GM18526 (cell line): ENCODE results near the gene KRCC1.

Source experiments
- POLR2A ChIP-seq: IDR thresholded peaks from 3 replicates; pipeline ENCODE4 v1.6.1; 2011; ENCODE audit not compliant: insufficient read length; ENCODE audit errors: extremely low read depth

The KRCC1 gene

GRCh38 chr2:88032070-88032702 is 23.4 kb downstream of the KRCC1 start:
- TF ChIP-seq POLR2A: no peak

DNA sequence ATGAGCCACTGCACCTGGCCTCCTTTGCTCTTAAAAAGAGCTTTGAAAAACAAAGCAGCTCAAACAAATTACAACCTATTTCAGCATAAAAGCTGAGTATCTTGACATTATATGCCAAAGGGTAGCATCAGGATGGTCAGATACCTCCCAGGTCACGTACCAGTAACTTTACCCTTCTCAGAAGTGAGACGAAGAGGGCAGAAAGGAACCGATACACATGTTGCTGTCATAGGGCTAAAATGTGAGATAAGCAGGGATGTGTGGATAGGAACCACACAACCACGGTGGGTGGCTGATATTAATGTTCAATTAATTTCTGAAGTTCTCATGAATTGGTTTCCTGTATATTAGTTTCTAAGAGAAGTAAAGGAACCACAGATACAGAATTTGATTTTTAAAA is 26.7 kb downstream of the KRCC1 start:
- TF ChIP-seq POLR2A: no peak

GRCh38 chr2:88027697-88028389 is 27.7 kb downstream of the KRCC1 start:
- TF ChIP-seq POLR2A: no peak

GRCh38 chr2:88024509-88024908 is 31.1 kb downstream of the KRCC1 start:
- TF ChIP-seq POLR2A: no peak

DNA sequence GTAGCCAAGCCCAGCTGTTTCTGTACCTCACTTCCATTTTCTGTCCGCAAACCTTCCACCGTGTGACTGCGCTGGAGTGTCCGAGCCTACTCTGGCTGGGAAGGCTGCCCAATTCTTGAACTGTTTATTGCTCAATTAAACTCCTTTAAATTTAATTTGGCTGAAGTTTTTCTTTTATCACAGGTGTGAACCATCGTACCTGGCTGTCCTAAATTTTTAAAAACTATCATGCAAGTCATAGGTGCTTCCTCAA is 33.0 kb downstream of the KRCC1 start:
- no peak for TF ChIP-seq POLR2A

DNA sequence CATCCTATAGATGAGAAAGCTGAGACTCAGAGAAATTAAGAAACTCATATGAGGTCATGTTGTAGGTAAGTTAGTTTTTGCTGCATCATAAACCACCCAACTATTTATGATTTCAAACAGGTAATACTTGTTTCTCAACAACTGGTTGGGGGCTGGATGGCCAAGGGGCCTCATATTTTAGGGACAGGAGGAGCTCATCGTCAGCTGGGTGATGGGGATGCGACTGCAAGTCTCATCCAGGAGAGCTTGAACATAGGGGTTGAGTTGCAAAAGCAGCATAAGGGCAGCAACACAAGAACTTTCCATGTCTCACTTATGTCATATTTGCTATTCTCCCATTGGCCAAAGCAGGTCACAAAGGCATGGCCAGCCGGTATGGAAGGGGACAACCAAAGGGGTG is 35.6 kb downstream of the KRCC1 start:
- no peak for TF ChIP-seq POLR2A

GRCh38 chr2:88018909-88019308 is 36.7 kb downstream of the KRCC1 start:
- TF ChIP-seq POLR2A: no peak

DNA sequence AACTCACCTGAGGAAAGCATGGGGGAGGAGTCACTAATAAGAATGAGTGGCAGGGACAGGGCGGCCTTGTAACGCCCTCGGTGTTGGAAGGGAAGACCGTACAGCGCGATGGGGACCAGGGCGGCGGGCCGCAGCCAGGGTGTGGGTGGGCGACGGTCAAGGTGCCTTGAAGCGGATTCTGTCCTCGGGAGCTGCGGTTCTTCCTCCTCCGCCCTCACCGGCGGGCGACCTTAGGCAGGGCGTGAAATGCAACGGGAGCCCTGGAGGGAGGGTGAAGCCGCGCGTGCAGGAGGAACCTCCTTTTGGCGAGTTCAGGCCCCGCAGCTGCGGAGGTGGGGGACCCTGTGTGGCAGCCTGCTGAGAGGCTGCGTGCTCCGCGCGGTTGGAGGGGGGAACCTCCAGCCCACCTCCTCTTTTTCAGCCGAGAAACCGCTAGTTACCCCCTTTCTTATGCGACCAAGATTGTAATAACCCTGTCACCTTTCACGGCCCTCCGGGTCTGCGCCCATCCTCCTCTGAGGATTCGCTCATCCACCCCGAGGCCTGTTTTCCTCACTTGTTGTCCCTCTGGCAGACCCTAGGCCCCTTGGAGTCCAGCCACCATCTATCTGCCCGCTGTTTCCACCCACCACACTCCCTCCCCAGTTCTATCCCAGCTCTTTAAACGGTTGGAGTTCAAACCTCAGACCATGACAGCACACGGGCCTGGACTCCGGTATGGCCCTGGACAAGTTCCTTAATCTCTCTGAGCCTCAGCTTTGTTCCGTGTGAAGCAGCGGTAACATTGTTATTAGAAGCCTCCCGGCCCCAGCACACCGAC is 38.4 kb downstream of the KRCC1 start:
- no peak for TF ChIP-seq POLR2A

DNA sequence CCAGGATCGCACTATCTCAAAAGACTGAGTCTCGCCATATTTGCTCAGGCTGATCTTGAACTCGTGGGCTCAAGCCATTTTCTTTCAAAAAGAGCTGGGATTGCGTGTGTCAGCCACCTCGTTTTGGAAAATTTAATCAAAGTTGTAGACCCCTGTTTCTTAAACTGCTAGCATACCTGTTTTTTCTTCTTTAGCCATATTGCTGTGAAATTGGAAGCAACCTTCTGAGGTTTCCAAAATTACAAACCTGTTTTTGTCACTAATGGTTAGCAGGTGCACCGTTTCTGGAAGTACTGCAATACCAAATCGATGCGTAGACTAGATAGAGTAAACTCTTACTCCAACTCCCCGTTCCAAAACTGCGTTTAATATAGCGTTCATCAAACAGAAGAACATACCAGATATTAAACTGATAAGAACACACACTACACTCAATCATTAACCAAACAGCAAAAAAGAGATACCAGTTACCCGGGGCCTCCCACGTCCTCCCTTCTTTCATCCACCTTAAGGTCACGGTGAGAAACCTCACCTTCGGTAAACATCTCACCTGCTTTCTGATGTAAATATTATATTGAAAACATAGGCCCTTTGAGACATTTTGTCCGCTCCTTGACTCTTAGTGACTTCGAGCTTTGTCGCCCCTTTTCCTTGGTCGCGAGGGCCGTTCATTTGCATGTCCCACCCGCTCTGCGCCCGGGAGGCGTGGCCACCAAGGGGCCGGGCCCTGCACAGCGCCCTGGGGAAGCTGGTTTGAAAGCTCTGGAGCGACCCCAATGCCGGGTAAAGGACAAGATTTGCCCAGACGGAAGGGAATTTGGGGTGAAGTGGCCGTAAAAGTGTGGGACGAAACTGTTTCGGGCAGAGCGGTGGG is 39.3 kb downstream of the KRCC1 start, which contains the start of gene RNU2-63P:
Gene RNU2-63P (minus strand): TSS at position 462 of the 874 bp plus-strand sequence.
- peak; percentile 94 for TF ChIP-seq POLR2A

- no peak for TF ChIP-seq POLR2A
These were observed 44.6 kb downstream of the KRCC1 start for GRCh38 chr2:88011011-88011410.

GRCh38 chr2:88010136-88010535 is 45.4 kb downstream of the KRCC1 start:
- no peak for TF ChIP-seq POLR2A

- no peak for TF ChIP-seq POLR2A
These were observed 48.6 kb downstream of the KRCC1 start for GRCh38 chr2:88006912-88007439.

DNA sequence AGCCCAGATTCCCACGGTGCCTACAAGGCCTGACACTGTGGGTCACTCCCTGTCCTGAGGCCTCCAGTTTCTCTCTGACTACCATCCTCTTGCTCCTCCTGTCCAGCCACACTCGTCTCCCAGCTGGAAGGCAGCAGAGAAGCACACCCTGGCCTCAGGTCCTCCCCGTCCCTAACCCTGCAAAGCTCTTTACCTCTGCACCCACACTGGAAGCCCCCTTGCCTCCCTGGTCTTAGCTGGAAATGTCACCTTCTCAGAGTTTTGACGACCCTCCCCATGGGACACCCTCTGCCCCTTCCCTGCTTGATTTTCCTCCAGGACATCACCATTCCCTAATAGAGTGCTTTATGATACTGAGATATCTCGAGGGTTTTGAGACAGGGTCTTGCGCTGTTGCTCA is 49.8 kb downstream of the KRCC1 start:
- TF ChIP-seq POLR2A: no peak

- TF ChIP-seq POLR2A: no peak
These were observed 52.4 kb downstream of the KRCC1 start for GRCh38 chr2:88003074-88003755.

GRCh38 chr2:88002359-88002707 is 53.2 kb downstream of the KRCC1 start:
- TF ChIP-seq POLR2A: no peak

DNA sequence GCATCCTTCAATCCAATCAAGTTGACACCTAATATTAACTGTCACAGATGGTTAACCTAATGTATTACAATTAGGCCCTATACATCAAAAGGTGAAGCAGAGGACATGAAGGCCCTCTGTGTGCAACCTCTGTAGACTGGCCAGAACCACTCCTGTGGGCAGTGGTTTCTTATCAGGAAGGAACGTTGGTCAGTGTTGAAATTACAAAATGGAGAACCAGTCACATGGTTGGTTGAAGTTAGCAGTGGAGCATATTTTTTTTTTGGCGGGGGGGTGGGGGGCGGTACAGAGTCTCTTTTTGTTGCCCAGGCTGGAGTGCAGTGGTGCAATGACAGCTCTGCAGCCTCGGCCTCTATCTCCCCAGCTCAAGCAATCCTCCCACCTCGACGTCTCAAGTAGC is 59.0 kb downstream of the KRCC1 start:
- no peak for TF ChIP-seq POLR2A
